Amygdala (tissue), 56 donors: ENCODE results near the gene MYO15B.
"Not testable (repeated sequence)": the region's sequence is repeated elsewhere in the genome, so short reads cannot be mapped to it uniquely, and the experiment has no call there.

Experiments used
- DNase-seq, 56 donors: peaks; one replicate each; lab custom pipeline; 2025; lab: John Stamatoyannopoulos, UW

Gene MYO15B

DNA sequence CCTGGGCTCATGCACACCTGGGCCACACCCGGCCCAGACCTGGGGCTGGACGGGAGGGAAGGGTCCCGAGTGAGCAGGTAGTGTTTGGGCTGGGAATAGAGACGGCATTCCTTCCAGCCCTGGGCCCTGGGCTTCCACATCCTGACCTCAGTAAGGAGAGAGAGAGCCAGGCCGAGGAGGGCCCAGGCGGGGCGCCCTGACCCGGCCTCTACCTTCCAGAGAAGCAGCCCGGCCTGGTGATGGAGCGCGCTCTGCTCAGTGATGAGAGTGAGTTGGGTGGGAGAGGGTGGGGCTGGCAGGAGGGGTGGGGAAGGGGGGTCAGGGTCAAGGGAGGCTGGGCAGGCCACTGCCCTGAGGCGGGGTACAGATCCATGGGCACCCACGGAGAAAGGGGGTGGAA, 13.6 kb upstream of the MYO15B start:
- no peak for DNase-seq

DNA sequence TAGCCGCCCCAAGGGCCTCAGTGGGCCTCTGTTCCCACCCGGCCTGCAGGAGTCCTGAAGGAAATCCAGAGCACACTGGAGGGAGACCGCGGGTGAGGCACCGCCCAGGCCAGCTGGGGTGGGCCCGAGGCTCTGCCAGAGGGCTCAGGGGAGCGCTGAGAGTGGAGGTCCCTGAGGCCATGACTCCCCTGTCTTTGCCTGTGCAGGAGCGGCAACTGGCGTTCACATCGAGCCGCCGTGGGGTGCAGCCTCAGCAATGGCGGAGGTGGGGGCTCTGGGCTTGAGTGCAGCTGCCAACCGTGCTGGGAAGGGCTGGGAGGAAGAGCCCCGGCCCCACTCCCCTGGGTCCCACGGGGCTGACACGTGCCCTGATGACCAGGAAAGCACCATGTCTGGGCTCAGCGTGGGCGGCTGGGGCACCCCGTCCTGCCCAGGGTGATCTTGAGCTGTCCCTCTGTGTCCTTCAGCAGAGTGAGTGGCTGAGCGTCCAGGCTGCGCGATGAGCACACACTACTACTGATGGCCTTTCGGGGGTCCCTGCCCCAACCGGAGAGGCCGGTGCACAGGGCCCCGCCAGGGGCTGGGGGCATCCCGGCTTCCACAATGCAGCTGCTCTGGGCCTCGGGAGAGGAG, 13.1 kb upstream of the MYO15B start:
- DNase-seq, result no peak

DNA sequence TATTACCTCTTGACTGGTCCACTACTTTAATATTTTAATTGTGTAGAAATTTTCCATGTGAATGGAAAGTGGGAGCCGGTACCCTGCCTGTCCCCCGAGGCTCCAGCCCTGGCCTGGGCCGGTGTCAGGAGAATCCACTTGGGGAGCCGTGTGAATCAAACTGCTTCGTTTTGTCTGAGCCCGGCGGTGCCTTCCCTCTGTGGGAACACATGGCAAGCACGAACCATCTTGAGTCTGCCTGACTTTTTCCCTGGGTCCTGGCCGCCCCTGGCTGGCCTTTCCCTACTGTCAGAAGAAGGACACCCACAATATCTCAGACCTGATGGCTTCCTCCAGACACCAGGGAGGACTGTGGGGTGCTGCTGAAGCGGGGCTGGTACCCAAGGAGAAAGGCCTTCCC, 12.4 kb upstream of the MYO15B start:
- DNase-seq, result no peak

DNA sequence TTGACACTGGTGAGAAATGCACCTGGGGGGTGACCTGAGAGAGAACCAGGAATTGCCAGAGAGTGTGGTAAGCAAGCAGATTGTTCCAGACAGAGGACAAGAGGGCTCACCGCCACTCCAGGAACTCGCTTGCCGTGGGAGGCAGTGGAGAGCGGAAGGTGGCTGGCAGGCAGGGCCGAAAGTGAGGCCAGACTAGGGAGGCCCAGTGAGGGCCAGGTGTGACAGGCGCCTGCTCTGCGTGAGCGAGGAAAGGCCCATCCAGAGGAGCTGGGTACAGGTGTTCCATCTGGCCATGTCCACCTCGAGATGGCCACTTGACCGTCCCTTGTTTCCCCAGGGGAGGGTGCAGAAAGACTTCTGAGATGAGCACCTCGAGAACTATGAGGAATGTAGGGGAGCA, 11.9 kb upstream of the MYO15B start:
- no peak for DNase-seq

DNA sequence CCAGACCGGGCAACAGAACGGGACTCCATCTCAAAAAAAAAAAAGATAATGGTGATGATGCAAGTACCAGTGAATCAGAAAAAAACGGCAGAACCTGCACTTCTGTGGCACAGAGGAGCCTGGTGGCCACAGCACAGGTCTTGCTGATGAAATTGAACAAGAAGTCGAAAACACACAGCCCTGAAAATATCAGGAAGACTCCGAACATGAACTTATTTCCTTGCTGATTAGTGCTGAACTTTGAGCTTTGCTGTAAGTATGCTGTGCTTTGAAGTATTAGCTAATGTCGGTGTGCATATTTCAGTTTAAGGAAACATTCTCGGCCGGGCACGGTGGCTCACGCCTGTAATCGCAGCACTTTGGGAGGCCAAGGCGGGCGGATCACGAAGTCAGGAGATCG, 10.9 kb upstream of the MYO15B start:
- DNase-seq, result no peak

DNA sequence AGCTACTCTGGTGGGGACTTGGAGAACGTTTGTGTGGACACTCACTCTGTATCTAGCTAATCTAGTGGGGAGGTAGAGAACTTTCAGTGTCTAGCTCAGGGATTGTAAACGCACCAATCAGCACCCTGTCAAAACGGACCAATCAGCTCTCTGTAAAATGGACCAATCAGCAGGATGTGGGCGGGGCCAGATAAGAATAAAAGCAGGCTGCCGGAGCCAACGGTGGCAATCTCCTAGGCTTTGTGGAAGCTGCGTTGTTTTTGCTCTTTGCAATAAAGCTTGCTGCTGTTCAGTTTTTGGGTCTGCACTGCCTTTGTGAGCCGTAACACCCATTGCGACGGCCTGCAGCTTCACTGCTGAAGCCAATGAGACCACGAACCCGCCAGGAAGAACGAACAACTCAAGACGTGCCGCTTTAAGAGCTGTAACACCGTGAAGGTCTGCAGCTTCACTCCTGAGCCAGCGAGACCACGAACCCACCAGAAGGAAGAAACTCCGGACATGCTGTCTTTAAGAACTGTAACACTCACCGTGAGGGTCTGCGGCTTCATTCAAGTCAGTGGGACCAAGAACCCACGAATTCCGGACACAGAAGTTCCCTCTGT, 6.4 kb upstream of the MYO15B start:
- peak in 2 of 56 donors; percentile 12 to 27 for DNase-seq

DNA sequence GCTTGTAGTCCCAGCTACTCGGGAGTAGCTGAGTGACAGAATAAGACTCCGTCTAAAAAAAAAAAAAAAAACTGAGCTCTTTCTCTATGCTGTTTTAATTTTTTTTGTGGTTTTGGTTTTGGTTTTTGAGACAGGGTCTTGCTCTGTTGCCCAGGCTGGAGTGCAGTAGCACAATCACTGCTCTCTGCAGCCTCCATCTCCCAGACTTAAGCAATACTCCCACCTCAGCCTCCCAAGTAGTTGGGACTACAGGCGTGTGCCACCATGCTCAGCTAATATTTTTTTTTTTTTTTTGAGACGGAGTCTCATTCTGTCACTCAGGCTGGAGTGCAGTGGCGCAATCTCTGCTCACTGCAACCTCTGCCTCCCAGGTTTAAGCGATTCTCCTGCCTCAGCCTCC, 4.4 kb upstream of the MYO15B start:
- not testable (repeated sequence) for DNase-seq

DNA sequence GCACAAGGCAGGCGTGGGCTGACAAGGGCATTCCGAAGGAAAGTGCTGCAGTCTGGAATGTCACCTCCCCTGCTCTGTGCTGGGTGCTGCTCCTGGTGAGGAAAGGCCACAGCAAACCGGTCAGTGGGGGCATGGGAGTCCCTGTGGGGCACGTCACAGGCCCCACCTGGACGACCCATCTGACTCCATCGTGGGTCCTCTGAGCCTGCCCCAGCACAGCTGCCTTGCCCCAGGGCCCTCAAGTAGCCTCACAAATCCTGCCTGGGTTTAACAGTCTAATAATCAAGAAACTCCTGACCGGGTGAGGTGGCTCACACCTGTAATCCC, 2.8 kb upstream of the MYO15B start:
- no peak for DNase-seq

DNA sequence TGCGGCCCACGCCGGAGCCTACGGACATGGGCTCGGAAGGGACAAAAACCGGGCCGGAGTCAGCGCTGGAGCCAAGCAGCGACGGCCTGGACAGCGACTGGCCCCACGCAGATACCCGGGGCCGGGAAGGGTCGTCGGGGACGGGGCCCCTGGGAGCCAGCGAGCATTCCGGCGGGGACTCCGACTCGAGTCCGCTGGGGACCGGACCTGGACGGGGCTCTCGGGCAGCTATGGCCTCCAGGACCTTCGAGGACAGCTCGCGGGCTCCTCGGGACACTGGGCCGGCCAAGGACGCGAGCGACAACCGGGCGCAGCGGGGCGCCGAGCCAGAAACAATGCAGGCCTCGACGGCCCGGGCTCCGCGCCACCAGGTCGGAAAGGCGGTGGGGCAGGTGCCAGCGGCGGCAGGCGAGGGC, 1.0 kb downstream of the MYO15B start:
- DNase-seq, result peak in 14 of 56 donors; percentile 17 to 66 (median 50)

DNA sequence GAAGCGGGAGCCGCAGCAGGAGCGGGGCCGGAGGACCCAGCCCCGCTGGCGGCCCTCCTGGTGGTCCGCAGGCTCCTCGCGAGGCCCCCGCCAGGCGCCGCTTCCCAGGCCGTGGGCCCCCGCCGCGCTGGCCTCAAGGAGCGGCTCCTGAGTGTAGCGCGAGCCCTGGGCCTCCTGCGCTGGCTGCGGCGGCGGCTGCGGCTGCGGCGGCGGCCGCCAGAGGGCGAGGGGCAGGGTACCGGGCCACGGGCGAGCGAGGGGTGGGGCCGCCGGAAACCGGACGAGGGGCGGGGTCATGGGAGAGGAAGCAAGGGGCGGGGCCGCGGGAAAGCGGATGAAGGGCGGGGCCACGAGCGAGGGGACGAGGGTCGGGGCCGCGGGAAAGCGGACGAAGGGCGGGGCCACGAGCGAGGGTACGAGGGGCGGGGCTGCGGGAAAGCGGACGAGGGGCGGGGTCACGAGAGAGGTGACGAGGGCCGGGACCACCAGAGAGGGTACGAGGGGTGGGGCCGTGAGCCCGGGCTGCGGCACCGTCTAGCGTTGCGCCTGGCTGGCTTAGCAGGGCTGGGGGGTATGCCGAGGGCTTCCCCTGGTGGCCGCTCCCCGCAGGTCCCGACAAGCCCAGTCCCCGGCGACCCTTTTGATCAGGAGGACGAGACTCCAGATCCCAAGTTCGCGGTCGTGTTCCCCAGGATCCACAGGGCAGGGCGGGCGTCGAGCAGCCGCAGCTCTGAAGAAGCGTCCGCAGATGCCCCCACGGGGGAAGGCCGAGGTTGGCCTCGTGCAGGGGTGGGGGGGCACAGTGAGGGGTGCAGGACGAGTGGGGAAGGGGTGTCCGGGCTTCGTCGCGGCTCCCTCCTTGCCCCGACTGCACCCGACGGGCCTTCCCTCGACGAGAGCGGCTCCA, 1.7 kb downstream of the MYO15B start:
- peak in 55 of 56 donors; percentile 47 to 96 (median 83) for DNase-seq

DNA sequence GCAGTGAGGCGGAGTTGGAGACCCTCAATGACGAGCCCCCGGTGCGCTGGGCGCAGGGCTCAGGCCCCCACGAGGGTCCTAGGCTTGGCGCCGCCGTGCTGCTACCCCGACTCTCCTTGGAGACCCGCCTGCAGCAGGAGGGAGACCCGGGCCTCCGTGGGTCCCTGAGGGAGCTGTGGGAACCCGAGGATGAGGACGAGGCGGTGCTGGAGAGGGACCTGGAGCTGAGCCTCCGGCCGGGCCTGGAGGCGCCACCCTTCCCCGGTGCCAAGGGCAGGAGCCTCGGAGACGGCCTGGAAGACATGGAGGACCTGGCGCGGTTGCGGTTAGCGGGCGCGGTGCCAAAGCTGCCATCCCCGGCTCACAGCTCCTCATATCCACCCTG, 2.3 kb downstream of the MYO15B start:
- DNase-seq, result peak in 2 of 56 donors; percentile 10 to 16

DNA sequence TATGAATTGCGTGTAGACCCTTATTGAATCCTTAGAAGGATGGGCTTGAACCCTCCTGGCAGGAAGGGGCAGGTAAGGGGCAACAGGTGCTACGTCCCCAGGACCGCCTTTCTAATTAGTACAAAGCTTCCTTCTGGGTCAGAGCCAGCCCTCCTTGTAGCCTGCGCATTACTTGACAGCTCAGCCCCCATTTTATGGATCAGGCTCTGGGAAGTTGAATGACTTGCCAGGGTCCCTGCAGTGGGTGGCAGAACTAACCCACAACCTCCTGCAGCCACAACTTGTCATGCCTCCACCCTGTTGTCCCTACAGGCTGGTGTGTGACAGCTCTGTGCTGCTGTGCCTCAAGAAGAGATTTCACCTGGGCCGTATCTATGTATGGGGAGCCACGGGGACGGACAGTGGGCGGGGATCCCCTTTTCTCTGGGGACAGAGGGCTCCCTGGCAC, 2.7 kb downstream of the MYO15B start:
- DNase-seq, result no peak

DNA sequence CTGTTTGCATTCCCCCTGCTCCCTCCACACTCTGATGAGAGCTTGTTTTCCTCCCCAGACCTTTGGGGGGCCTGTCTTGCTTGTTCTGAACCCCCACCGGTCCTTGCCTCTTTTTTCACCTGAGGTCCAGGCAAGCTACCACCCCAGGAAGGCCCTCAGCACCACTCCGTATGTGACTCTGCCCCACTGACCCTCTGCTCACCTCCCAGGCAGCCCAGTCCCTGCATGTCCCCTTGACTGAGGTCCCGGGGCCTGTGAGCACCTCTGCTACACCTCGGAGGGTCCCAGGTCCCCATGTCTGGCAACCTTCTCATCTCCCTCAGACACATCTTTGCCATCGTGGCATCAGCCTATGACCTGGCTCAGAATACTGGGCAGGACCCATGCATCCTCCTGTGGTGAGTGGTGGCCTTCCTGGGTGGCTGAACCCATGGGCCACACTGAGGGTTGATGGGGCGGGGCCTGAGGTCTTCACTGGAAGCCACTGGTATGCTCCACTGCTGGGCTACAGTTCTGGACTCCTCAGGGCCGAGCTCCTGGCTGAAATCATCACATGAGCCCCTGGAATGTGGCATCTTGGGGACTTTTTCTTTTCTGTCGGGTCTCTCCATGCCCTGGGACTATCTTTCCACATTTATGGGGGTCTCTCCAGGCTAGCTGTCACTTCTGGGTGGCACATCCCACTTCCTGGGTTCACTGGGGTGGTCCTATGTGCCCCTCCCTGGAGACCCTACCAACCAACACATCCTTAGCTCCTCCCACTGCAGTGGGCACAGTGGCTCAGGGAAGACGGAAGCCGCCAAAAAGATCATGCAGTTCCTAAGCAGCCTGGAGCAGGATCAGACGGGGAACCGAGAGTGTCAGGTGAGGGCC, 3.5 kb downstream of the MYO15B start:
- DNase-seq, result no peak

DNA sequence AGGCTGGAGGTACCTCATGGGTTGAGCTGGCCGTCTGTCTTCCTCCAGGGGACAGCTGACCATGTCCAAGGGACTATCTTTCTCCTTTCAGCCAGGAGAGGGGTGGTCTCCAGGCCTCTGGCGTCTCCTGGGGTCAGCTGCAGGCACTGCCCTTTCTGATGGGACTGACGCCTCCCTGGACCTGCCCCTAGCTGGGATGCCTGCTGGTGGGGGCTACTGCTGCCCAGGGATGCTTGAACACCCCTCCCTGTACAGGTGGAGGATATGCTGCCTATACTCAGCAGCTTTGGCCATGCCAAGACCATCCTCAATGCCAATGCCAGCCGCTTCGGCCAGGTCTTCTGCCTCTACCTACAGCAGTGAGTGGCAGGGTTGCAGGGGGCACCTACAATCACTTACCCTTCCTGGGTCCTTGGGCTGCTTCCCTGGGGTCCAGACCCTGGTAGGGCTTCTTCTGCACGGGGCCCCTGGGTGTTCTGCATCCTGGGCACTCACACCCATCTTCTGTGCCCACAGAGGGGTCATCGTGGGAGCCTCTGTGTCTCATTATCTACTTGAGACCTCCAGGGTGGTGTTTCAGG, 4.2 kb downstream of the MYO15B start:
- no peak for DNase-seq

DNA sequence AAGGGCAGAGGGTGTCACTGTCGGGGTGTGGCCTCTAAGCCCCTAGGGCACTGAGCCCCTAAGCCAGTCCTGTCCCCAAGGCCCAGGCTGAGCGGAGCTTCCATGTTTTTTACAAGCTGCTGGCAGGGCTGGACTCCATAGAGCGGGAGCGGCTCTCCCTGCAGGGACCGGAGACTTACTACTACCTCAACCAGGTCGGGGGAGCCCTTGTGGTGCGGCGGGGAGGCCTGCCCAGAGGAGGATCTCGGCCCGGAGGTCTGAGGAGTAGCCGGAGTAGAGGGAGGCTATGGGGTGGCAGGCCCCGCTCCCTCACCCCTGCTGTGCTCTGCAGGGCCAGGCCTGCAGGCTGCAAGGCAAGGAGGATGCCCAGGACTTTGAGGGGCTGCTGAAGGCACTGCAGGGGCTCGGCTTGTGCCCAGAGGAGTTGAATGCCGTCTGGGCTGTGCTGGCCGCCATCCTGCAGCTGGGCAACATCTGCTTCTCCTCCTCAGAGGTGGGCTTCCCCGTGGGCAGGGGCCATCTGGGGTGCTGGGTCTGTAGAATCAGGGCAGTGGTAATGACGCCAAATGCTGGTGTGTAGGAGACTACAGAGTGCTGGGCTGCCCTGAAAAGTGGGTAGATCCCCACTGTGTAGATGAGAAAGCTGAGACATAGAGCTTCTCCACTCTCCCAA, 4.9 kb downstream of the MYO15B start:
- DNase-seq, result no peak

DNA sequence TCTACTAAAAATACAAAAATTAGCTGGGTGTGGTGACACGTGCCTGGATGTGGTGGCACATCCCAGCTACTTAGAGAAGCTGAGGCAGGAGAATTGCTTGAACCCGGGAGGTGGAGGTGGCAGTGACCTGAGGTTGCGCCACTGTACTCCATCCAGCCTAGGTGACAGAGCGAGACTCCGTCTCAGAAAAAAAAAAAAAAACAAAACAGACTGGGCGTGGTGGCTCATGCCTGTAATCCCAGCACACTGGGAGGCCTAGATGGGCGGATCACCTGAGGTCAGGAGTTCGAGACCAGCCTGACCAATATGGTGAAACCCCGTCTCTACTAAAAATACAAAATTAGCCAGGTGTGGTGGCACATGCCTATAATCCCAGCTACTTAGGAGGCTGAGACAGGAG, 5.8 kb downstream of the MYO15B start:
- DNase-seq, result not testable (repeated sequence)

DNA sequence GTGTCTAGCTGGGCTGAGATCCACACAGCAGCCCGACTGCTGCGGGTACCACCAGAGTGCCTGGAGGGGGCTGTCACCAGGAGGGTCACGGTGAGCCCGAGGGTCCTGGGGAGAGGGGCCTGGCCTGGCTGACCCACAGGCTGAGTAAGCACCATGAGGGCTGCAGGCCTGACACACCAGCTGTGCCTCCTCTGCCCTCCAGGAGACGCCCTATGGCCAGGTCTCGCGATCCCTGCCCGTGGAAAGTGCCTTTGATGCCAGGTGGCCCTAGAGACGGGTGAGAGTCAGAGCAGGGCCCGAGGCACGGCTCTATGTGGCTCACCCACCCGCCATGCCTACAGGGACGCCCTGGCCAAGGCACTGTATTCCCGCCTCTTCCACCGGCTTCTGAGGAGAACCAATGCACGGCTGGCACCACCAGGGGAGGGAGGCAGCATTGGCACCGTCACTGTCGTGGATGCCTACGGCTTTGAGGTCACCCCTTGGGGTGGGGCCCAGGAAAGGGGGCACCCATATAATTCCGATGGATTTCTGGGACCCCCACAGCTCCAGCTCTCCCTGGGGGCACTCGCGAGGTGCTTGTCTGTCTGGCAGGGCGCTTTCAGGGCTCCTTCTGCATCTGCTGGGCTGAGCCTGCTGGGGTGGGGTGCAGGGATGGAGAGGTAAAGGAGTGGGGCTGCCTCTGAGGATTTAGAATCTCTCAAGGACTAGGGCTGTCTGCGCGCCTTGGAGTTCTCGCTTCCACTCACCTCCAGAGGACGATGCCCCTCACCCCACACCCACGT, 7.1 kb downstream of the MYO15B start:
- no peak for DNase-seq

DNA sequence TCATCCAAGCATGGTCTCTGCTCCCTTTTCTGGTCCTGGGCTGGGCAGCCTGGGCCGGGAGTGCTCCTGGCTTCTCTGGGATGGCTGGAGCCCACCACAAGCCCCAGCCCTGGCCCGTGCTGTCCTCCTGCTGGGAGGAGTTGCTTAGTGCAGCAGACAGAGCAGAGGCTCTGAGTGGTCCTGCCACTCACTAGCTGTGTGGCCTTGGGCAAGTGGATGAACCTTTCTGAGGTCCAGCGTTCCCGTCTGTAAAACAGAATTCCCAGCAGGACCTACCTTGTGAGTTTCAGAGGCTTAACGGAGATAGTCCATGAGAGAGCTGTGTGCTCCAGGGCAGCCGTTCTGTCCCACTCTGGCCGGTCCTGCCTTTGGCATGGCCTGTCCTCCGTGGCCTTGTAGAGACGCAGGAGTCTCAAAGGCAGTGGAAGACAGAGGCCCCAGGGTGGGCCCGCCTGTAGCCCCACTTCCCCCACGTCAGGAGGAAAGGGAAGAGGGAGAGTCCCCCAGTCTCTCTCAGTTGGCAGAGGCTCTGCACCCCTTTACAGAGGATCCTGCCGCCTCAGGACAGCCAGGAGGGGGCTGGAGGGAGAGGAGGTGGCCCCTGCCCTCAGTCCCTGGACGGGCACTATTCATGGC, 7.8 kb downstream of the MYO15B start:
- DNase-seq, result no peak
